ELR (cell line): ENCODE data around the gene ANO7.
A peak's percentile ranks its signal among the peaks of the same experiment; 100 is the strongest.

Experiments used
- DNase-seq: peaks from one replicate; pipeline ENCODE4 v3.0.0-alpha.2; 2015; ENCODE audit warnings: low read depth

Gene ANO7

GRCh38 chr2:241188361-241189092, at the start of gene ANO7:
Gene ANO7 (plus strand): TSS chr2:241188677. CDS start chr2:241190064, 1,387 bp downstream.
- no peak for DNase-seq

GRCh38 chr2:241139531-241140444, 48.7 kb upstream of the ANO7 start:
- DNase-seq: no peak

GRCh38 chr2:241140445-241140840, 48.0 kb upstream of the ANO7 start:
- no peak for DNase-seq

GRCh38 chr2:241141214-241141770, 47.2 kb upstream of the ANO7 start:
- DNase-seq: no peak

GRCh38 chr2:241142063-241142462, 46.4 kb upstream of the ANO7 start:
- no peak for DNase-seq

- no peak for DNase-seq
Measured at GRCh38 chr2:241142593-241142992, 45.9 kb upstream of the ANO7 start.

- no peak for DNase-seq
Measured at GRCh38 chr2:241146286-241146685, 42.2 kb upstream of the ANO7 start.

GRCh38 chr2:241147336-241147735, 41.1 kb upstream of the ANO7 start:
- no peak for DNase-seq

GRCh38 chr2:241148239-241148638, 40.2 kb upstream of the ANO7 start:
- DNase-seq: no peak

- peak; percentile 97 for DNase-seq
Measured at GRCh38 chr2:241148891-241149674, 39.4 kb upstream of the ANO7 start, which contains the start of gene PASK. Gene PASK (minus strand): TSS chr2:241149472. CDS start chr2:241143032, 6,440 bp downstream.

- DNase-seq: no peak
Measured at GRCh38 chr2:241149675-241149924, 38.9 kb upstream of the ANO7 start.

GRCh38 chr2:241149925-241150659, 38.4 kb upstream of the ANO7 start, which contains the start of gene PPP1R7:
Gene PPP1R7 (plus strand): TSS chr2:241150467. CDS start chr2:241150496, 29 bp downstream.
- peak; percentile 95 for DNase-seq

- DNase-seq: peak; percentile 42
Measured at GRCh38 chr2:241150660-241151530, 37.6 kb upstream of the ANO7 start.

- peak; percentile 50 for DNase-seq
Measured at GRCh38 chr2:241151934-241152660, 36.4 kb upstream of the ANO7 start.

GRCh38 chr2:241153616-241154015, 34.9 kb upstream of the ANO7 start:
- peak; percentile 77 for DNase-seq

GRCh38 chr2:241154915-241155314, 33.6 kb upstream of the ANO7 start:
- DNase-seq: no peak

- DNase-seq: no peak
Measured at GRCh38 chr2:241155936-241156335, 32.5 kb upstream of the ANO7 start.

- DNase-seq: no peak
Measured at GRCh38 chr2:241156971-241157441, 31.5 kb upstream of the ANO7 start.

GRCh38 chr2:241157841-241158545, 30.5 kb upstream of the ANO7 start:
- peak; percentile 93 for DNase-seq
